GM12878 (cell line): ENCODE data around the gene NFYB. TPM values are rescaled to one million over a fixed set of nuclear protein-coding genes. Genes with fewer than 3 reads are reported as not detected.

Experiments used
- ATAC-seq: fragments of 200-7000 bp; cut with Tn5 transposase; 3 replicates; pipeline ENCODE4 v1.9.1; 2020; ENCODE audit warnings: mild to moderate bottlenecking, moderate library complexity
- BruUV-seq: library from RNA; stranded (reverse); fragments of 400-500 nt; replicated peaks from 2 replicates; lab custom pipeline; 2021; lab: Mats Ljungman, UMichigan
- CTCF ChIA-PET: fragments of 300-600 bp; sonication (Branson Sonifier 250); formaldehyde crosslinking; extraction: SDS; loops from one replicate; lab custom pipeline; 2021; ENCODE audit warnings: inconsistent platforms; lab: Yijun Ruan, JAX
- POLR2A ChIA-PET: fragments of 350-600 bp; formaldehyde crosslinking; extraction: SDS; loops from one replicate; lab custom pipeline; 2021; ENCODE audit warnings: inconsistent platforms; lab: Charles Lee
- RAD21 ChIA-PET: fragments of 300-600 bp; sonication (Branson Sonifier 250); formaldehyde crosslinking; loops from one replicate; lab custom pipeline; 2023; ENCODE audit warnings: antibody characterized with exemption; ENCODE audit not compliant: unreplicated experiment; lab: Charles Lee
- SMC1A ChIA-PET: fragments of 300-600 bp; sonication (Branson Sonifier 250); formaldehyde crosslinking; loops from one replicate; lab custom pipeline; 2023; ENCODE audit not compliant: unreplicated experiment, uncharacterized antibody; lab: Charles Lee
- DNase-seq: peaks from one replicate; pipeline ENCODE4 v3.0.0-alpha.2; 2011; ENCODE audit warnings: low read depth, low spot score
- FAIRE-seq: peaks from 3 replicates; lab custom pipeline; 2011; peaks lifted over from hg19 to GRCh38; lab: Jason Lieb, UNC
- H2AFZ ChIP-seq: 2 replicates; pipeline ENCODE4 v1.6.0; 2011; ENCODE audit warnings: low read depth, low read length, control low read depth; ENCODE audit not compliant: control insufficient read depth
- H3K27ac ChIP-seq: 2 replicates; pipeline ENCODE4 v1.5.1; 2011; ENCODE audit warnings: control low read depth; ENCODE audit not compliant: control insufficient read depth, insufficient read depth
- H3K27me3 ChIP-seq, 2 experiments: replicated peaks in 1 of 2; 2 replicates each; pipeline versions ENCODE4 v1.6.0 to v1.6.1; 2011; ENCODE audit warnings: low read length in 1 of 2; ENCODE audit not compliant: control insufficient read depth in 2 of 2, insufficient read depth in 2 of 2
- H3K36me3 ChIP-seq, 2 experiments: 2 replicates each; pipeline ENCODE4 v1.5.1; 2011; ENCODE audit warnings: low read length in 1 of 2; ENCODE audit not compliant: control insufficient read depth in 2 of 2, insufficient read depth in 2 of 2
- H3K4me1 ChIP-seq: 2 replicates; pipeline ENCODE4 v1.6.1; 2011; ENCODE audit warnings: mild to moderate bottlenecking, low read length, moderate library complexity, mixed read lengths; ENCODE audit not compliant: control insufficient read depth, insufficient read depth
- H3K4me2 ChIP-seq: 2 replicates; pipeline ENCODE4 v1.6.0; 2011; ENCODE audit warnings: control low read depth; ENCODE audit not compliant: control insufficient read depth, insufficient read depth
- H3K4me3 ChIP-seq: fragments of 200-600 bp; sonication (generic); 2 replicates; pipeline ENCODE4 v1.5.1; 2016
- H3K79me2 ChIP-seq: 2 replicates; pipeline ENCODE4 v1.6.0; 2011; ENCODE audit warnings: low read length; ENCODE audit not compliant: control insufficient read depth, insufficient read depth
- H3K9ac ChIP-seq: 2 replicates; pipeline ENCODE4 v1.8.0; 2011; ENCODE audit warnings: low read length, control low read depth, mixed read lengths; ENCODE audit not compliant: control insufficient read depth, insufficient read depth
- H3K9me3 ChIP-seq: replicated peaks from 3 replicates; pipeline ENCODE4 v1.5.1; 2011; ENCODE audit warnings: mild to moderate bottlenecking, low read length; ENCODE audit not compliant: control insufficient read depth, insufficient read depth
- H4K20me1 ChIP-seq: 2 replicates; pipeline ENCODE4 v1.6.0; 2011; ENCODE audit not compliant: control insufficient read depth, insufficient read depth
- ATF7 ChIP-seq: fragments of 450-650 bp; IDR thresholded peaks from 2 replicates; pipeline ENCODE4 v1.6.1; 2016; ENCODE audit warnings: low read depth, mild to moderate bottlenecking
- BACH1 ChIP-seq: fragments of 450-650 bp; IDR thresholded peaks from 2 replicates; pipeline ENCODE4 v1.6.1; 2017; ENCODE audit warnings: mild to moderate bottlenecking, borderline replicate concordance
- CHD1 ChIP-seq: IDR thresholded peaks from 2 replicates; pipeline ENCODE4 v1.6.1; 2012; ENCODE audit warnings: low read depth, low read length, improper control_type of control experiment
- CUX1 ChIP-seq: IDR thresholded peaks from 2 replicates; pipeline ENCODE4 v1.6.1; 2012; ENCODE audit warnings: improper control_type of control experiment, low read depth, low read length; ENCODE audit not compliant: insufficient replicate concordance
- EZH2 ChIP-seq: IDR thresholded peaks from 2 replicates; pipeline ENCODE4 v1.6.1; 2012; ENCODE audit warnings: low read depth, mild to moderate bottlenecking, control low read depth, inconsistent platforms, low read length, borderline replicate concordance; ENCODE audit not compliant: control insufficient read depth
- FOS ChIP-seq: IDR thresholded peaks from 3 replicates; pipeline ENCODE4 v1.6.1; 2011; ENCODE audit warnings: borderline replicate concordance; ENCODE audit not compliant: insufficient read length; ENCODE audit errors: extremely low read depth
- IKZF1 ChIP-seq: fragments of 450-650 bp; conservative IDR thresholded peaks from 2 replicates; pipeline ENCODE4 v1.6.1; 2017; ENCODE audit warnings: antibody characterized with exemption, mild to moderate bottlenecking
- LARP7 ChIP-seq: fragments of 450-650 bp; IDR thresholded peaks from 2 replicates; pipeline ENCODE4 v1.6.1; 2017; ENCODE audit warnings: mild to moderate bottlenecking
- NFIC ChIP-seq: IDR thresholded peaks from 2 replicates; pipeline ENCODE4 v1.6.1; 2012; ENCODE audit warnings: low read depth, mild to moderate bottlenecking, inconsistent platforms, low read length, moderate library complexity
- POLR2A ChIP-seq: IDR thresholded peaks from 2 replicates; pipeline ENCODE4 v1.6.1; 2011; ENCODE audit warnings: low read depth, mild to moderate bottlenecking, low read length
- RUNX3 ChIP-seq: IDR thresholded peaks from 2 replicates; pipeline ENCODE4 v1.6.1; 2012; ENCODE audit warnings: low read length, inconsistent platforms
- SP1 ChIP-seq: IDR thresholded peaks from one replicate; pipeline ENCODE4 v1.6.1; 2011; ENCODE audit warnings: low read depth, low read length
- ZSCAN29 ChIP-seq: fragments of 450-650 bp; IDR thresholded peaks from 2 replicates; pipeline ENCODE4 v1.6.1; 2017; ENCODE audit warnings: mild to moderate bottlenecking, moderate library complexity
- WGBS: methylation state at CpG from one replicate; pipeline ENCODE4 v1.1.6; 2016; ENCODE audit warnings: low lambda C conversion rate; ENCODE audit not compliant: insufficient replicate concordance, insufficient coverage; ENCODE audit errors: missing lambda C conversion rate; 5-methylcytosine and 5-hydroxymethylcytosine counted together
- in situ Hi-C: fragments of 300-500 bp; cut with MboI; formaldehyde crosslinking; loops from 9 replicates; pipeline ENCODE4 v1.14.3; 2018; ENCODE audit warnings: mixed read lengths
- intact Hi-C: fragments of 100-400 bp; cut with micrococcal nuclease; formaldehyde crosslinking; loops from one replicate; pipeline ENCODE4 v1.14.2; 2022; ENCODE audit not compliant: unreplicated experiment
- polyA plus RNA-seq, 11 experiments: library from polyadenylated mRNA; depleted of rRNA in 4 of 11; unstranded in 6 of 11; stranded (reverse) in 5 of 11; fragments of >200 nt; fragmentation: Nextera tagmentation in 4 of 11; fragmentation: Illumina TruSeq in 1 of 11; extraction: Ambion mirVana in 4 of 11; extraction: Trizol in 1 of 11; gene quantifications; 1 replicate in 1 of 11; 2 replicates in 10 of 11; pipeline versions ENCODE4 v1.2.1 to v1.2.3, GENCODE V29; 2011 to 2016; ENCODE audit warnings: inconsistent platforms in 2 of 11, missing spikeins in 2 of 11, low read depth in 1 of 11
- total RNA-seq, 4 experiments: library from RNA; depleted of rRNA in 3 of 4; stranded (reverse); fragments of >200 nt in 3 of 4; fragmentation: Illumina TruSeq in 1 of 4; extraction: Trizol in 1 of 4; gene quantifications; 2 replicates each; pipeline versions ENCODE4 v1.2.1 to v1.2.3, GENCODE V29; 2013 to 2021
- TF ChIP-seq, protein P1 (sequence below): IDR thresholded peaks from 2 replicates; pipeline ENCODE4 v1.6.1; 2011; ENCODE audit warnings: borderline replicate concordance, low read depth, mild to moderate bottlenecking, moderate library complexity, low read length; ENCODE audit not compliant: insufficient read depth, poor library complexity, severe bottlenecking

NFYB gene
- total and polyA plus RNA-seq, 10 of the 15 experiments (the other 5 are each of a cell fraction or from before 2014, with no cell fraction given) = 13.8 to 42.3 (median 28.2) TPM

DNA sequence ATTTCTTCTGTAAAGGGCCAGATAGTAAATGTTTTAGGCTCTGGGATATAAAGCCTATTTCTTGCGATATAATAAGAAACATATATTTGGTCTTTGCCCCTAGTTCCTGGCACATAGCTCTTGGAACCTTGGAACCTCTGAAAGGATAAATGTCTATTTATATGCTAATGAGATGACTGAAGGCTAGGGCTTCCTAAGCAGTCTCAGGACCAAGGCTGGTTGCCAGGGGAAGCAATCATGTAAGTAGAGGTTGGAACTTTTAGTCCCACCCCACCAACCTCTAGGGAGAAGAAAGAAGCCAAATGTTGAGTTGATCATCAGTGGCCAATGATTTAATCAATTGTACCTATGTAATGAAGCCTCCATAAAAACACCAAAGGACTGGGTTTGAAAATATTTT lies 26.6 kb upstream of the NFYB start:
- no peak overlapping the region for H3K9ac ChIP-seq
- in situ Hi-C loops = no loop called here
- no peaks in the 10 kb centered on the region for H3K27me3 ChIP-seq
- no peak overlapping the region for H2AFZ ChIP-seq
- WGBS = 94% methylated on average over 1 of the region's 1 CpG
- H3K9me3 ChIP-seq = no peaks in the 10 kb centered on the region
- H3K4me2 ChIP-seq = no peak overlapping the region
- H3K36me3 ChIP-seq = no peaks in the 10 kb centered on the region
- intact Hi-C loops = no loop called here
- ChIA-PET CTCF (interaction anchor here (0.5 kb wide), 1 partner anchor 174 kb away, joined by 3 read pairs; no protein-coding TSS in a partner anchor), POLR2A (no interaction called here), SMC1A (interaction anchor here (0.8 kb wide), 1 partner anchor 279 kb away, joined by 3 read pairs; no protein-coding TSS in a partner anchor), RAD21 (no interaction called here)
- FAIRE-seq (no peak), DNase-seq (no peak), ATAC-seq (no peak)
- H3K4me1 ChIP-seq = no peaks in the 10 kb centered on the region
- TF ChIP-seq, protein P1, sequence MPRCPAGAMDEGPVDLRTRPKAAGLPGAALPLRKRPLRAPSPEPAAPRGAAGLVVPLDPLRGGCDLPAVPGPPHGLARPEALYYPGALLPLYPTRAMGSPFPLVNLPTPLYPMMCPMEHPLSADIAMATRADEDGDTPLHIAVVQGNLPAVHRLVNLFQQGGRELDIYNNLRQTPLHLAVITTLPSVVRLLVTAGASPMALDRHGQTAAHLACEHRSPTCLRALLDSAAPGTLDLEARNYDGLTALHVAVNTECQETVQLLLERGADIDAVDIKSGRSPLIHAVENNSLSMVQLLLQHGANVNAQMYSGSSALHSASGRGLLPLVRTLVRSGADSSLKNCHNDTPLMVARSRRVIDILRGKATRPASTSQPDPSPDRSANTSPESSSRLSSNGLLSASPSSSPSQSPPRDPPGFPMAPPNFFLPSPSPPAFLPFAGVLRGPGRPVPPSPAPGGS = no peak
- TF ChIP-seq SP1 (no peak), POLR2A (no peak), BACH1 (no peak), ATF7 (no peak), FOS (no peak)
- no peaks in the 10 kb centered on the region for H3K79me2 ChIP-seq
- no peaks in the 10 kb centered on the region for H4K20me1 ChIP-seq
- BruUV-seq = no TSS peak
- no peak overlapping the region for H3K27ac ChIP-seq
- no peak overlapping the region for H3K4me3 ChIP-seq

DNA sequence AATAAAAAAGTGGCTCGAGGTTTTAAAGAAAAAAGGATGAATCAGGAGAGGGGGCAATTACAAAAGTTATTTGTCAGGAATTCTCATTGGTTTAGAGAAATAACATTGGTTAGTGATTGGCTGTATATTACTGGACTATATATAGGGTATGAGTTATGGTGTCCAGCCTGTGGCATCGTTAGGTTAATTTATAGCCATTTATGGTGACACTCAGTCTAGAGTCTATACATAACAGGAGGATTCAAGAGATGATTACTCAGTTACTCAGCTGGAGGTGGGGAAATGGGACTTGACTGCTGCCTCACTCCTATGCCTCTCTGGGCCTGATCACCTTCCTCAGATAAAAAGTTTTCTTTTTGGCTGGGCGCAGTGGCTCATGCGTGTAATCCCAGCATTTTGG lies 25.6 kb upstream of the NFYB start:
- SMC1A ChIA-PET = no interaction called here
- no peaks in the 10 kb centered on the region for H3K9me3 ChIP-seq
- no peak for DNase-seq
- H2AFZ ChIP-seq = no peak overlapping the region
- CTCF ChIA-PET = no interaction called here
- in situ Hi-C loops = no loop called here
- no TSS peak for BruUV-seq
- no peak overlapping the region for H3K4me2 ChIP-seq
- no peak overlapping the region for H3K27ac ChIP-seq
- intact Hi-C loops = no loop called here
- no peak for FAIRE-seq
- H3K4me1 ChIP-seq = no peaks in the 10 kb centered on the region
- POLR2A ChIA-PET = no interaction called here
- 54% methylated on average over 4 of the region's 4 CpGs for WGBS
- RAD21 ChIA-PET = no interaction called here
- no peaks in the 10 kb centered on the region for H3K79me2 ChIP-seq
- H3K27me3 ChIP-seq = no peaks in the 10 kb centered on the region
- no peak overlapping the region for H3K4me3 ChIP-seq
- ATAC-seq = no peak
- no peaks in the 10 kb centered on the region for H3K36me3 ChIP-seq
- no peak overlapping the region for H3K9ac ChIP-seq
- H4K20me1 ChIP-seq = no peaks in the 10 kb centered on the region
- TF ChIP-seq NFIC (no peak), LARP7 (no peak), CUX1 (no peak), ZSCAN29 (no peak), IKZF1 (no peak), EZH2 (no peak), CHD1 (no peak), RUNX3 (no peak)
